Suprapubic skin (tissue), 3 donors: Measurements from ENCODE around the gene FAM131C.

Source experiments
- CTCF ChIP-seq, 2 donors: fragments of 200-600 bp in 1 of 2; fragments of 450-650 bp in 1 of 2; sonication (generic) in 1 of 2; IDR thresholded peaks; one replicate each; pipeline ENCODE4 v1.5.1; 2016 to 2019; ENCODE audit warnings: antibody characterized with exemption in 2 of 2, mild to moderate bottlenecking in 1 of 2, moderate library complexity in 1 of 2
- POLR2A ChIP-seq, 2 donors: fragments of 450-650 bp; IDR thresholded peaks; one replicate each; pipeline ENCODE4 v1.6.1; 2017; ENCODE audit warnings: antibody characterized with exemption in 2 of 2, mild to moderate bottlenecking in 2 of 2, moderate library complexity in 2 of 2

GRCh38 chr1:16087733-16088132 is 14.3 kb upstream of the FAM131C start:
- no peak for TF ChIP-seq CTCF (IDR thresholded peaks at IDR 0.05)
- no peak for TF ChIP-seq POLR2A (IDR thresholded peaks at IDR 0.05)
